Bronchial epithelial cell (primary cell): ENCODE measurements around the gene GPX6. TPM values are rescaled to one million over a fixed set of nuclear protein-coding genes. Genes with fewer than 3 reads are reported as not detected.

Source experiments
- DNase-seq: peaks from one replicate; pipeline ENCODE4 v3.0.0-alpha.2; 2010; ENCODE audit warnings: low read depth
- FAIRE-seq: peaks from 2 replicates; lab custom pipeline; 2011; peaks lifted over from hg19 to GRCh38; lab: Jason Lieb, UNC
- H3K27me3 ChIP-seq: 2 replicates; pipeline ENCODE4 v1.5.1; 2011; ENCODE audit warnings: low read length; ENCODE audit not compliant: control insufficient read depth, insufficient read depth
- H3K36me3 ChIP-seq: 2 replicates; pipeline ENCODE4 v1.5.1; 2011; ENCODE audit warnings: low read length; ENCODE audit not compliant: control insufficient read depth, insufficient read depth
- H3K4me3 ChIP-seq: 2 replicates; pipeline ENCODE4 v1.5.1; 2011; ENCODE audit warnings: mild to moderate bottlenecking, low read depth, low read length, control low read depth
- CTCF ChIP-seq: IDR thresholded peaks from 2 replicates; pipeline ENCODE4 v1.5.1; 2011; ENCODE audit warnings: mild to moderate bottlenecking, moderate library complexity, low read length, control low read depth, inconsistent platforms; ENCODE audit not compliant: insufficient read depth, severe bottlenecking
- total RNA-seq: library from RNA; depleted of rRNA; stranded (reverse); fragments of >200 nt; gene quantifications from 2 replicates; pipeline ENCODE4 v1.2.1, GENCODE V29; 2014

The GPX6 gene
- total RNA-seq, 1 donor from 2014 or later = not detected

- Histone ChIP-seq H3K4me3 (no peak overlapping the region), H3K36me3 (no peaks in the 10 kb centered on the region), H3K27me3 (peaks cover 2% of the 10 kb centered on the region)
- no peak for DNase-seq
- FAIRE-seq = no peak
- TF ChIP-seq CTCF = no peak
These were observed 53.2 kb downstream of the GPX6 start for GRCh38 chr6:28462401-28462800.

- no peak for DNase-seq
- FAIRE-seq = no peak
- Histone ChIP-seq H3K36me3 (no peaks in the 10 kb centered on the region), H3K27me3 (peaks cover 2% of the 10 kb centered on the region), H3K4me3 (no peak overlapping the region)
- no peak for TF ChIP-seq CTCF
These were observed 57.0 kb downstream of the GPX6 start for GRCh38 chr6:28458568-28458967.

Other genes with a start within 250 kb of the GPX6 start
- 4.9 and 8.7 TPM in 2 replicates for gene ZSCAN26, start 248.7 kb downstream of the GPX6 start, total RNA-seq
- 1.8 and 2.4 TPM in 2 replicates for gene PGBD1, start 234.2 kb downstream of the GPX6 start, total RNA-seq
- gene ZSCAN31, start 179.6 kb downstream of the GPX6 start, total RNA-seq = 12.1 and 41.9 TPM in 2 replicates
- 2.6 and 3.2 TPM in 2 replicates for gene ZKSCAN3, start 165.8 kb downstream of the GPX6 start, total RNA-seq
- gene ZSCAN12, start 116.0 kb downstream of the GPX6 start, total RNA-seq = 4.7 and 6.8 TPM in 2 replicates
- 2.4 and 2.8 TPM in 2 replicates for gene ZSCAN23, start 72.3 kb downstream of the GPX6 start, total RNA-seq
- not detected in 2 replicates for gene GPX5, start 10.1 kb upstream of the GPX6 start, total RNA-seq